Lung microvascular endothelial cell (primary cell): ENCODE data around the gene EHD4. TPM values are rescaled to one million over a fixed set of nuclear protein-coding genes. Genes with fewer than 3 reads are reported as not detected.

Experiments used
- DNase-seq, 2 donors: peaks; one replicate each; pipeline versions ENCODE4 v3.0.0 to v3.0.0-alpha.2; 2010; ENCODE audit warnings: low read depth in 2 of 2
- total RNA-seq: library from RNA; depleted of rRNA; stranded (reverse); fragments of >200 nt; gene quantifications from 2 replicates; pipeline ENCODE4 v1.2.1, GENCODE V29; 2014

Gene EHD4
- total RNA-seq, 1 donor from 2014 or later, result 54.6 TPM

GRCh38 chr15:41936649-41937567 lies 35.4 kb downstream of the EHD4 start:
- peak; percentile 96 to 98 for DNase-seq

DNA sequence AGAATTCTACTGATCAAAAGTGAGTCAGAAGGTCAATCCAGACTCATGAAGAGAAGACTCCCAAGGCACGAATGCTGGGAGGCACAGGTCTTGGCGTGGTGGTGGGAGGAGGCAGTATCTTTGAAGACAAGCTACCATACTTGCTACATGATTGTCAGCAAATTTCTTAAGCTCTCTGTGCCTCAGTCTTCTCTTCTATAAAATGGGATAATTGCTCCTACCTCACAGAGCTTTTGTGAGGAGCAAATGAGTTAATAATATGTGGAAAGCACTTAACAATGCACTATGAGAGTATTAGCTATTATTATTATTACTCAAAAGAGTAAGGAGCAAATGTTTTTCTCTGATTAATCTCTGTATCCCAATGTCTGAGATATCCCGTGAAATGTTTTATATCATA lies 36.2 kb downstream of the EHD4 start:
- no peak for DNase-seq

- no peak for DNase-seq
Observed at GRCh38 chr15:41935566-41936020, 36.8 kb downstream of the EHD4 start.

DNA sequence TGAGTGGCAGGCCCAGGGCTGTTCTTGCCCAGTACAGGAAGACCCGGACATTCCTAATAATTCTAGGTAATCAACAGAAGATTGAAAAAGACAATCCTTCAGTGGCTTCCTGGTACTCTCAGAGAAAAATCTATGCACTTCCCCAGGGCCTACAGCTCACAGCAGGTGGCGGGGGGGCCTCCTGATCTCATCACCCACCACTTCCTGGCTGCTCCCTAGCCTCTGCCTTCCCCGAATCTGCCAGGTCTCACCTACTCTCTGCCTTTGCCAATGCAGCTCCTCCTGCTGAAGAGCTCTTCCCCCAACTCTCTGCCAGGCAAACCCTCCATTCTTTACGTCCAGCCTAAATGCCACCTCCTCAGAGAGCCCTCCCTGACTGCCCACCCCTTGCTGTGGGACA lies 37.5 kb downstream of the EHD4 start:
- DNase-seq, result peak; percentile 60 to 83

DNA sequence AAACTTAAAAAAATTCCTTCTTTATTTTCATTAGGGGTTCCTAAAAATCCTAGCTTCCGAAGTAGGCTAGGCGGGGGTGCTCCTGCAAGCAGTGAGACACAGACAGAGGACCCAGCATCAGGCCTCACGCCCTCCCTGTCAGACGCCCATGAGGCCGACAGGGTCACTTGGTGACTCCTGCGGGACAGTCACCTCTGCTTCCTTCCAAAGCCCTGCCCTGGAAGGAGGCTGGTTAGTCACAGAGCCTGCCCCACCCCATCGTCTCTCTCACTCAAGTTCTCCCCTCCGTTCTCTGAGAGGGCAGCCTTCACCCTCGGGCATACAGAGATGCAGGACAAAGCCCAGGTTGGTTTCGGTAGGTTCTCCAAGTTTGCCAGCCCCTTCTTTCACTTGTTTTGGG lies 38.6 kb downstream of the EHD4 start:
- DNase-seq, result peak in 1 of 2 donors; percentile 76

- no peak for DNase-seq
Observed at GRCh38 chr15:41933326-41933725, 39.0 kb downstream of the EHD4 start.

- DNase-seq, result no peak
Observed at GRCh38 chr15:41932511-41933289, 39.7 kb downstream of the EHD4 start.

DNA sequence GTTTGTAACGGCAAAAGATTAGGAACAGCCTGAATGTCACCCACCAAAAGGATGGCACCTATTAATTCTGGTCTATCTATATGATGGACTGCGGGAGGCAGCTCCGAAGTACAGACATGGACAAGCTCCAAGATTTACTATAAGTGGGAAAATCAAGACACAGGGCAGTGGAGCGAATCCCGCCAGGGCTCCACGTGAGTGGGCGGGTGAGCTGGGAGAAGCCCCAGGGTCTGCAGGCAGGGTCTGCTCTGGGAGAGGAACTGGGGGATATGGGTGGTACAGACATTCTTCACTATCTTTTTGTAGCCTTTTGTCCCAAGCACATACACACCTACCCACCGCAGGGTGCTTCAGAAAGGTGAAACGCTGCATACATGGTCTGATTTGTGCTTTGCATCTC lies 40.3 kb downstream of the EHD4 start:
- DNase-seq, result no peak

GRCh38 chr15:41930867-41931222 lies 41.5 kb downstream of the EHD4 start:
- no peak for DNase-seq

DNA sequence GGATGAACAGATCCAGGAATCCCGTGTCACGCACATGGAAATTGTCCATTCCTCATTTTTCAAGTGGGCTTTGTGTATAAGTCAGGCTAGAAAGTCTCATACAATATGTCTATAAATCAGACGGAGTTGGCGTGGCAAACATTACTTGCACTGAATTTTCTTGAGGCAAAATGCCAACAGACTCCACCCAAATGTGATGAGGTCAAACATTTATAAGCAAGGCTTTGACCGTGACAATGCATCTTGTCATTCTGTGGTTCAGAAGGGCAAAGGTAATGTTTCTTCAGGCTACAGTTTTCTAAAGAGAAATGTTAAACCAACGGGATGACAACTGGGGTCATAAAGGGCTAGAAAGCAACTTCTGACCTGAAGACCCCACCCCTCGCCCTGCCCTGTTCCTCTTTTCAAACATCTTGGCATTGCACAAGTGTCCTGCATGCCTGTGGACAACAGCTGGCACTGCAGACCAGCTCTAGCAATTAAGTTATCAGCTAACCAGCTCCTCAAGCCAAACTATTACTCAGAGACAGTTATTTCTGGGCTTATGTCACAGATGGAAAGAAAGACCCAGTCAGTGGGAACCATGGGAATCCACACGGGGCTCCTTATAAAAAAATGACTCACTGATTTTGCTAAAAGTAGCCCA lies 42.0 kb downstream of the EHD4 start:
- peak in 1 of 2 donors; percentile 91 for DNase-seq

- peak; percentile 68 to 85 for DNase-seq
Observed at GRCh38 chr15:41928637-41929620, 43.4 kb downstream of the EHD4 start.

- DNase-seq, result no peak
Observed at GRCh38 chr15:41928100-41928499, 44.3 kb downstream of the EHD4 start.

DNA sequence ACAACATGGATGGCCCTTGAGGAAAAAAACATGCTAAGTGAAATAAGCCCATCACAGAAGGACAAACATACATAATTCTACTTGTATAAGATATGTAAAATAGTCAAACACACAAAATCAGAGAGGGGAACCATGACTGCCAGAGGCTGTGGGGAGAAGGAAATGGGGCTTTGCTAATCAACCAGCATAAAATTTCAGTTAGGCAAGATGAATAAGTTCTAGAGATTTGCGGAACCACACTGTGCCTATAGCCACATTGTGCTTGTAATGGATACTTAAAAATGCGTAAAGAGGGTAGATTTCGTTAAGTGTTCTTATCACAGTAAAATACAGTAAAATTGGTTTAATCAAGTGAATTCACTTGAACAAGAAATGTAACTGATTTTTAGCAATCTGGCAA lies 44.8 kb downstream of the EHD4 start:
- no peak for DNase-seq

DNA sequence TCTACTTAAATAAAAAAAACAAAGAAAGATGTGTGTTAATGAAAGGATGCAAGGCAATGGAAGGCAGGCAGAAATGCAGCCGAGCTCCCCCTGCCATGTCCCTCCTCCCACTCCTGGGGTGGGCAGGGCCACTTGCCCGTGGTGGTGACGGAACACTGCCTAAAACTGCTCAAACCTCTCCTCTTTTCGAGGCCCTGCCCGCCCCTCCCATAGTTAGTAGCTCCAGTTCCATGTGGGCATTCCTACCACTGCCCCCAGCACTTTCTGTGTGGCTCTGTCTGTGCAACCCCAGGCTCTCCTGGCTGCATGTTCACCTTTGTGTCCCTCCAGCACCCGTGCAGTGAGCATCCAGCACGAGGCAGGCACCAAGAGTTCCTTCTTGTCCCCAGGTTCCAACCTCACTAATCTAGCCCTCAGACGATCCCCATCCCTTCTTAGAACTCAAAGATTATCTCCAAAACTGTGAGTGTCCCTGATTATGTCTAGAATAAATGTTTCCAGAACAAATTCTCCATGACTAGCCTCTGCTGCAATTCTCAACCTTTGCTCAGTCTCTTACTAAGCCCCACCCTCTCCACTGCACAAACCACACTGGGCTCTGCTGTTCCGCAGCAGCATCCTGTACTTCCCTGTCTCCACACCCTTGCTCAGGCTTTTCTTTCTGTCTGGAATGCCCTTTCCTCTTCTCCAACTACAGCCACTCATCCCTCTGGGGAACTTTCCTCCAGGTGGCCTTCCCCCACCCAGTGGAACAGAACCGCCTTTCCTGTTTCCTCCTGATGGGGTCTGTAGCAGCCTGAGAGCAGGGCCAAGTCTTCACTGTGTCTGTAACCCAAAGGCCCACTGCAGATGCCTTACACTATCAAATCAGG lies 45.9 kb downstream of the EHD4 start:
- peak in 1 of 2 donors; percentile 58 for DNase-seq

GRCh38 chr15:41925086-41925608 lies 47.2 kb downstream of the EHD4 start:
- no peak for DNase-seq

- no peak for DNase-seq
Observed at GRCh38 chr15:41923401-41923997, 48.9 kb downstream of the EHD4 start.

DNA sequence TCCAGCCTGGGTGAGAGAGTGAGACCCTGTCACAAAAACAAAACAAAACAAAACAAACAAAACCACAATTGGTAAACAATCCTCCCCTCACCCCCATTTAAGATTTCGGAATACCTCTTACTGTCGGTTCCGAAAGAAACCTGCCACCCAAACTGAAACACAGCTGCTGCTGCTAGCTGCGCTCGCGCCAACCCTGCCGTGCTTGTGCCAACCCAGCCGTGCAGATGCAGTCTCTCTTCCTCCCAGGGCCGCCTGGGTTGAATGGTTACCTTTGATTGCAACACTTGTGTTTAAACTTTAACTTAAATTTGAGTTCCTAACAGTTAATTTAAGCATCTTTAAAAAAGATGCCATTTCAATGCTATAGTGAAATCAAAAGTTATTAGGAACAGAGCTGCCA lies 50.0 kb downstream of the EHD4 start:
- DNase-seq, result no peak

DNA sequence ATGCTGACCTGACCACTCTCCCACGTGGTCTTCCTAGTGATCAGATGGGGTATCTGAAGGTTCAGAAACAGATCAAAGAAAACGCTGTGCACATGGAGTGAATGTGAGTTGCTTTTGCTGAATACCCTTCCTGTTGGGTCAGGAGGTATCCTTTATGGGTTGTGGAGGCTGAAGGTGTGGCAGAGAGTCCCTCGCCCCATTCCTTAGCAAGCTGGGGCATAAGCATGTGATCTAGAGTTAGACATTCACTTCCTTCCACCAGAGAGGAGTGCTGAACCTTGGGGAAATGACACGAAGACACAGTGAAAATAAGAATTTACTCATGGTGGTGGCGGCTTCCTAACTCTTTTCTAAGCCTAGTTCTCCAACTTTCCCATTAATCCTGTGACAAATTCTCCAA lies 50.7 kb downstream of the EHD4 start:
- no peak for DNase-seq

GRCh38 chr15:41921167-41921566 lies 51.2 kb downstream of the EHD4 start:
- no peak for DNase-seq
